Measurements from ENCODE around the gene CDC7.

CDC7 gene

DNA sequence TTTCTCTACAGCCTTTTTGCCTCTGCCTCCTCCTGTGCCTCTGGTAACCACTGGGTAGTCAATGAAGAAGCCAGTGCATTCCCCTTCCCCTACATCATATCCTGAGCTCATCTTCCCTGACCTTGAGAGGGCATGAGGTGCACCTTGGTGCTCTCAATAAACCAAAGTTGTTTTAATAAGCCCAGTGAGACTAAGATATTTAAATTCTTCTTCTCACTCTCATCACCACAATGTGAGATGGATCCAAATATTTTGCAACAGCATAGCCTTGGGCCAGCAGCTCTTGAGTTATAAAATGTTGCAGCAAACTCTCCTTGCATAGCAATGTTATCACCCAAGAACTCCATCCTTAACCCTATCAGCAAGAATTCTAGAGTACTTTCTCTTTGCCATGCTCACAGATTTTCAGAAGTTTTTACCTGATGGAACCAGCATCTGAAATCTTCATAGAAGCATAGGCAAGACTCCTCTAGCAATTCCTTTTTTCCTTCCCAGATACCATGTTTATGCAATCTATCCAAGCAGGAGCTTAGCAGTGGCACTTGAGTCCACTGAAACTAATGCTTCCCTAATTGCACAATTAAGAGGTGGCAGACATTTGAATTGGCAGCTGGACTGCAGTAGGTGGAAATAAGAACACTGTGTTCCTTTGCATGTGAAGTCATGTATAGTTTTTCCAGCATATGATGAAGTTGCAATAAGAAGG, 36.8 kb downstream of the CDC7 start:
- no peak for TF ChIP-seq ZNF223 (tag by site-specific recombination; IDR thresholded peaks at IDR 0.05)
- TF ChIP-seq ZNF654 (tag by site-specific recombination; IDR thresholded peaks at IDR 0.05; ENCODE audit: low read depth), result no peak
- no peak for TF ChIP-seq ZBTB21 (tag by site-specific recombination; IDR thresholded peaks at IDR 0.05)
- no peak for TF ChIP-seq ZNF202 (tag by site-specific recombination; IDR thresholded peaks at IDR 0.05; ENCODE audit: borderline replicate concordance)
- TF ChIP-seq ZNF510 (tag by site-specific recombination; IDR thresholded peaks at IDR 0.05; ENCODE audit: insufficient replicate concordance), result no peak
- TF ChIP-seq, protein P1, sequence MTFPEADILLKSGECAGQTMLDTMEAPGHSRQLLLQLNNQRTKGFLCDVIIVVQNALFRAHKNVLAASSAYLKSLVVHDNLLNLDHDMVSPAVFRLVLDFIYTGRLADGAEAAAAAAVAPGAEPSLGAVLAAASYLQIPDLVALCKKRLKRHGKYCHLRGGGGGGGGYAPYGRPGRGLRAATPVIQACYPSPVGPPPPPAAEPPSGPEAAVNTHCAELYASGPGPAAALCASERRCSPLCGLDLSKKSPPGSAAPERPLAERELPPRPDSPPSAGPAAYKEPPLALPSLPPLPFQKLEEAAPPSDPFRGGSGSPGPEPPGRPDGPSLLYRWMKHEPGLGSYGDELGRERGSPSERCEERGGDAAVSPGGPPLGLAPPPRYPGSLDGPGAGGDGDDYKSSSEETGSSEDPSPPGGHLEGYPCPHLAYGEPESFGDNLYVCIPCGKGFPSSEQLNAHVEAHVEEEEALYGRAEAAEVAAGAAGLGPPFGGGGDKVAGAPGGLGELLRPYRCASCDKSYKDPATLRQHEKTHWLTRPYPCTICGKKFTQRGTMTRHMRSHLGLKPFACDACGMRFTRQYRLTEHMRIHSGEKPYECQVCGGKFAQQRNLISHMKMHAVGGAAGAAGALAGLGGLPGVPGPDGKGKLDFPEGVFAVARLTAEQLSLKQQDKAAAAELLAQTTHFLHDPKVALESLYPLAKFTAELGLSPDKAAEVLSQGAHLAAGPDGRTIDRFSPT (tag by site-specific recombination; IDR thresholded peaks at IDR 0.05), result no peak
- TF ChIP-seq, protein P2, sequence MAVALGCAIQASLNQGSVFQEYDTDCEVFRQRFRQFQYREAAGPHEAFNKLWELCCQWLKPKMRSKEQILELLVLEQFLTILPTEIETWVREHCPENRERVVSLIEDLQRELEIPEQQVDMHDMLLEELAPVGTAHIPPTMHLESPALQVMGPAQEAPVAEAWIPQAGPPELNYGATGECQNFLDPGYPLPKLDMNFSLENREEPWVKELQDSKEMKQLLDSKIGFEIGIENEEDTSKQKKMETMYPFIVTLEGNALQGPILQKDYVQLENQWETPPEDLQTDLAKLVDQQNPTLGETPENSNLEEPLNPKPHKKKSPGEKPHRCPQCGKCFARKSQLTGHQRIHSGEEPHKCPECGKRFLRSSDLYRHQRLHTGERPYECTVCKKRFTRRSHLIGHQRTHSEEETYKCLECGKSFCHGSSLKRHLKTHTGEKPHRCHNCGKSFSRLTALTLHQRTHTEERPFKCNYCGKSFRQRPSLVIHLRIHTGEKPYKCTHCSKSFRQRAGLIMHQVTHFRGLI (tag by site-specific recombination; IDR thresholded peaks at IDR 0.05), result no peak
- TF ChIP-seq ZNF830 (tag by site-specific recombination; IDR thresholded peaks at IDR 0.05; ENCODE audit: low read depth), result no peak
- TF ChIP-seq ZNF391 (tag by site-specific recombination; IDR thresholded peaks at IDR 0.05; ENCODE audit: borderline replicate concordance, low read depth), result no peak
- TF ChIP-seq BCL11B (tag by site-specific recombination; IDR thresholded peaks at IDR 0.05; ENCODE audit: low read depth), result no peak
- Histone ChIP-seq H3K9me3 (ENCODE audit: control insufficient read depth, insufficient read depth, low read depth, low read length) (no peaks in the 10 kb centered on the region), H3K36me3 (ENCODE audit: control insufficient read depth in 2 of 2, insufficient read depth in 1 of 2, low read length in 2 of 2) (no peaks in the 10 kb centered on the region), H3K4me3 (ENCODE audit: low read depth, low read length) (no peak overlapping the region), H3K4me1 (ENCODE audit: control insufficient read depth, insufficient read depth, low read length) (no peaks in the 10 kb centered on the region), H3K27ac (ENCODE audit: extremely low read depth, low read depth, low read length) (no peak overlapping the region)
- CTCF ChIA-PET, result interaction anchor here (0.5 kb wide), 1 partner anchor 380 kb away, joined by 5 read pairs; no protein-coding TSS in a partner anchor
- POLR2A ChIA-PET, result no interaction called here

GRCh38 chr1:91537987-91538304, 37.3 kb downstream of the CDC7 start:
- no peak overlapping the region for H3K4me3 ChIP-seq (ENCODE audit: low read depth, low read length)
- TF ChIP-seq MEIS1 (CRISPR knock-in tag; IDR thresholded peaks at IDR 0.05; ENCODE audit: borderline replicate concordance) (no peak), ZNF677 (tag by site-specific recombination; IDR thresholded peaks at IDR 0.05) (no peak), SCRT2 (tag by site-specific recombination; IDR thresholded peaks at IDR 0.05) (no peak), ZNF707 (tag by site-specific recombination; IDR thresholded peaks at IDR 0.05) (no peak), FEZF1 (tag by site-specific recombination; IDR thresholded peaks at IDR 0.05) (no peak), SP3 (tag by site-specific recombination; IDR thresholded peaks at IDR 0.05) (no peak), KLF8 (tag by site-specific recombination; IDR thresholded peaks at IDR 0.05) (no peak), ZBTB21 (tag by site-specific recombination; IDR thresholded peaks at IDR 0.05) (no peak), ZNF121 (tag by site-specific recombination; IDR thresholded peaks at IDR 0.05) (no peak), ZNF510 (tag by site-specific recombination; IDR thresholded peaks at IDR 0.05; ENCODE audit: insufficient replicate concordance) (no peak), ZBTB20 (tag by site-specific recombination; IDR thresholded peaks at IDR 0.05) (no peak), ZNF830 (tag by site-specific recombination; IDR thresholded peaks at IDR 0.05; ENCODE audit: low read depth) (no peak), ZNF366 (tag by site-specific recombination; conservative IDR thresholded peaks at IDR 0.05) (no peak), ZNF837 (tag by site-specific recombination; IDR thresholded peaks at IDR 0.05) (no peak), PRDM1 (tag by site-specific recombination; IDR thresholded peaks at IDR 0.05) (no peak)
- TF ChIP-seq, protein P3, sequence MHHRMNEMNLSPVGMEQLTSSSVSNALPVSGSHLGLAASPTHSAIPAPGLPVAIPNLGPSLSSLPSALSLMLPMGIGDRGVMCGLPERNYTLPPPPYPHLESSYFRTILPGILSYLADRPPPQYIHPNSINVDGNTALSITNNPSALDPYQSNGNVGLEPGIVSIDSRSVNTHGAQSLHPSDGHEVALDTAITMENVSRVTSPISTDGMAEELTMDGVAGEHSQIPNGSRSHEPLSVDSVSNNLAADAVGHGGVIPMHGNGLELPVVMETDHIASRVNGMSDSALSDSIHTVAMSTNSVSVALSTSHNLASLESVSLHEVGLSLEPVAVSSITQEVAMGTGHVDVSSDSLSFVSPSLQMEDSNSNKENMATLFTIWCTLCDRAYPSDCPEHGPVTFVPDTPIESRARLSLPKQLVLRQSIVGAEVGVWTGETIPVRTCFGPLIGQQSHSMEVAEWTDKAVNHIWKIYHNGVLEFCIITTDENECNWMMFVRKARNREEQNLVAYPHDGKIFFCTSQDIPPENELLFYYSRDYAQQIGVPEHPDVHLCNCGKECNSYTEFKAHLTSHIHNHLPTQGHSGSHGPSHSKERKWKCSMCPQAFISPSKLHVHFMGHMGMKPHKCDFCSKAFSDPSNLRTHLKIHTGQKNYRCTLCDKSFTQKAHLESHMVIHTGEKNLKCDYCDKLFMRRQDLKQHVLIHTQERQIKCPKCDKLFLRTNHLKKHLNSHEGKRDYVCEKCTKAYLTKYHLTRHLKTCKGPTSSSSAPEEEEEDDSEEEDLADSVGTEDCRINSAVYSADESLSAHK (tag by site-specific recombination; IDR thresholded peaks at IDR 0.05), result no peak
- TF ChIP-seq, protein P4, sequence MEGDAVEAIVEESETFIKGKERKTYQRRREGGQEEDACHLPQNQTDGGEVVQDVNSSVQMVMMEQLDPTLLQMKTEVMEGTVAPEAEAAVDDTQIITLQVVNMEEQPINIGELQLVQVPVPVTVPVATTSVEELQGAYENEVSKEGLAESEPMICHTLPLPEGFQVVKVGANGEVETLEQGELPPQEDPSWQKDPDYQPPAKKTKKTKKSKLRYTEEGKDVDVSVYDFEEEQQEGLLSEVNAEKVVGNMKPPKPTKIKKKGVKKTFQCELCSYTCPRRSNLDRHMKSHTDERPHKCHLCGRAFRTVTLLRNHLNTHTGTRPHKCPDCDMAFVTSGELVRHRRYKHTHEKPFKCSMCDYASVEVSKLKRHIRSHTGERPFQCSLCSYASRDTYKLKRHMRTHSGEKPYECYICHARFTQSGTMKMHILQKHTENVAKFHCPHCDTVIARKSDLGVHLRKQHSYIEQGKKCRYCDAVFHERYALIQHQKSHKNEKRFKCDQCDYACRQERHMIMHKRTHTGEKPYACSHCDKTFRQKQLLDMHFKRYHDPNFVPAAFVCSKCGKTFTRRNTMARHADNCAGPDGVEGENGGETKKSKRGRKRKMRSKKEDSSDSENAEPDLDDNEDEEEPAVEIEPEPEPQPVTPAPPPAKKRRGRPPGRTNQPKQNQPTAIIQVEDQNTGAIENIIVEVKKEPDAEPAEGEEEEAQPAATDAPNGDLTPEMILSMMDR (tag by site-specific recombination; IDR thresholded peaks at IDR 0.05), result no peak
- TF ChIP-seq, protein P5, sequence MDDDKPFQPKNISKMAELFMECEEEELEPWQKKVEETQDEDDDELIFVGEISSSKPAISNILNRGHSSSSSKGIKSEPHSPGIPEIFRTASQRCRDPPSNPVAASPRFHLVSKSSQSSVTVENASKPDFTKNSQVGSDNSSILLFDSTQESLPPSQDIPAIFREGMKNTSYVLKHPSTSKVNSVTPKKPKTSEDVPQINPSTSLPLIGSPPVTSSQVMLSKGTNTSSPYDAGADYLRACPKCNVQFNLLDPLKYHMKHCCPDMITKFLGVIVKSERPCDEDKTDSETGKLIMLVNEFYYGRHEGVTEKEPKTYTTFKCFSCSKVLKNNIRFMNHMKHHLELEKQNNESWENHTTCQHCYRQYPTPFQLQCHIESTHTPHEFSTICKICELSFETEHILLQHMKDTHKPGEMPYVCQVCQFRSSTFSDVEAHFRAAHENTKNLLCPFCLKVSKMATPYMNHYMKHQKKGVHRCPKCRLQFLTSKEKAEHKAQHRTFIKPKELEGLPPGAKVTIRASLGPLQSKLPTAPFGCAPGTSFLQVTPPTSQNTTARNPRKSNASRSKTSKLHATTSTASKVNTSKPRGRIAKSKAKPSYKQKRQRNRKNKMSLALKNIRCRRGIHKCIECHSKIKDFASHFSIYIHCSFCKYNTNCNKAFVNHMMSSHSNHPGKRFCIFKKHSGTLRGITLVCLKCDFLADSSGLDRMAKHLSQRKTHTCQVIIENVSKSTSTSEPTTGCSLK (tag by site-specific recombination; IDR thresholded peaks at IDR 0.05), result no peak
- no peaks in the 10 kb centered on the region for H3K36me3 ChIP-seq (ENCODE audit: control insufficient read depth in 2 of 2, insufficient read depth in 1 of 2, low read length in 2 of 2)
- ChIA-PET POLR2A (no interaction called here), CTCF (no interaction called here)
- H3K4me1 ChIP-seq (ENCODE audit: control insufficient read depth, insufficient read depth, low read length), result no peaks in the 10 kb centered on the region
- no peak overlapping the region for H3K27ac ChIP-seq (ENCODE audit: extremely low read depth, low read depth, low read length)
- H3K9me3 ChIP-seq (ENCODE audit: control insufficient read depth, insufficient read depth, low read depth, low read length), result no peaks in the 10 kb centered on the region

Measured in HEK293 (cell line).